NCI-H460 (cell line): Measurements from ENCODE around the gene PPP1R27. TPM values are rescaled to one million over a fixed set of nuclear protein-coding genes. Genes with fewer than 3 reads are reported as not detected.
A peak's percentile ranks its signal among the peaks of the same experiment; 100 is the strongest.

Experiments used
- DNase-seq: peaks from one replicate; pipeline ENCODE4 v3.0.0-alpha.2; 2016; ENCODE audit warnings: low read depth; ENCODE audit errors: extremely low read depth
- total RNA-seq: library from RNA; depleted of rRNA; stranded (reverse); fragments of >200 nt; shearing (Covaris generic); gene quantifications from 2 replicates; pipeline ENCODE4 v1.2.3, GENCODE V29; 2014

The PPP1R27 gene
- total RNA-seq, 1 experiment from 2014 or later = not detected

GRCh38 chr17:81863123-81863675 lies 28.3 kb upstream of the PPP1R27 start:
- DNase-seq = no peak

- peak; percentile 100 for DNase-seq
Observed at GRCh38 chr17:81860756-81861568, 26.1 kb upstream of the PPP1R27 start.

GRCh38 chr17:81859906-81860755 lies 25.3 kb upstream of the PPP1R27 start, which contains the start of gene P4HB:
P4HB (minus strand) TSS chr17:81860535; CDS start chr17:81860471, 64 bp downstream.
- no peak for DNase-seq

- no peak for DNase-seq
Observed at GRCh38 chr17:81858967-81859905, 24.4 kb upstream of the PPP1R27 start.

- DNase-seq = no peak
Observed at GRCh38 chr17:81858170-81858966, 23.5 kb upstream of the PPP1R27 start.

- no peak for DNase-seq
Observed at GRCh38 chr17:81854974-81855774, 20.3 kb upstream of the PPP1R27 start.

GRCh38 chr17:81852237-81852636 lies 17.4 kb upstream of the PPP1R27 start:
- no peak for DNase-seq

GRCh38 chr17:81851423-81851822 lies 16.6 kb upstream of the PPP1R27 start:
- no peak for DNase-seq

- DNase-seq = no peak
Observed at GRCh38 chr17:81849457-81849856, 14.6 kb upstream of the PPP1R27 start.

- no peak for DNase-seq
Observed at GRCh38 chr17:81846743-81847689, 12.2 kb upstream of the PPP1R27 start.

GRCh38 chr17:81845881-81846742 lies 11.3 kb upstream of the PPP1R27 start:
- DNase-seq = no peak

GRCh38 chr17:81845361-81845760 lies 10.5 kb upstream of the PPP1R27 start:
- DNase-seq = no peak

- DNase-seq = no peak
Observed at GRCh38 chr17:81844887-81845286, 10.0 kb upstream of the PPP1R27 start.

GRCh38 chr17:81844327-81844851 lies 9.5 kb upstream of the PPP1R27 start:
- DNase-seq = no peak

GRCh38 chr17:81843713-81844326 lies 9.0 kb upstream of the PPP1R27 start:
- no peak for DNase-seq
